Left hindlimb (tissue), 1 donor: Measurements from ENCODE around the gene FAM204A.
A peak's percentile ranks its signal among the peaks of the same experiment; 100 is the strongest.

ENCODE experiments used
- DNase-seq: peaks from one replicate; pipeline ENCODE4 v3.0.0-alpha.2; 2018

FAM204A gene

DNA sequence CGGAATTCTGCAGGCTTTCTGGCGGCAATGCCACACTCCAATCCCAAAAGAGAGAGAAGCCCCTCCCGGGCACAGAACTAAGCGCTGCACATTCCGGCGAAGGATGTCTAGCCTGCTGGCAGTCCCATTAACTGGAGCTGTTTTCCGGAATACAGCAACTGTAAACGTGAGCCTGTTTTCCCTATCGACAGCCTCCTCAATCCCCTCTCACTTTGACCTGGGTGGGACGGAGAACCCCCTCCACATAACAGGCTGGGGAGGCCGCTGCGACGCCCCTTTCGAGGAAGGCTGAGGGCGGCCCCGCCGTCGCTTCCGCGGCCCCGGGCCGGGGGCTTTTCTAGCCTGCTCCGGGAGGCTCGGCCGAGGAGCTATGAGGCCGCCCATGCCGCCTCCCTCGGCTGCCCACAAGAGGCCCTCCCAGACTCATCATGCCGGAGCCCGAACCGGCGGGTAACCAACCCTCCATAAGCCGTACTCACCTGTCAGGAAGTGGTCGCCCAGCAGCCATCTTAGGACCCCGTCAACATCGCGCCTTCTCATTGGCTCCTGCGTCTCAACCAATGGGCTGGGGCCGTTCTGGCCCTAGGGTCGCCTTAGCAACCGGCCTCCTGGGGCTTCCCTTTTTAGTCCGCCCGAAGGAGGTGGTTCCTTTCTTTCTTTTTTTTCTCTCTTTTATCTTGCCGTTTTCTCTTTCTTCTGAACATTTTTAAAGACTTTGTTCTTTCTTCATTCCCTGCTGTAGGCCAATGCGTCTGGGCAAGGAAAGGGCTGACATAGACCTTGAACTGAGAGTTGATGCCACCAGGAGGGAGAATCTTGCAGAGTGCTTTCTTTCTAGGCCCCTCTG lies at the start of gene FAM204A:
FAM204A (minus strand) TSS at position 534 of the 847 bp plus-strand sequence. CDS start 5,909 bp downstream, outside the sequence.
- DNase-seq: peak; percentile 95

GRCh38 chr10:118383699-118384098 lies 41.6 kb upstream of the FAM204A start:
- no peak for DNase-seq

GRCh38 chr10:118383063-118383689 lies 41.1 kb upstream of the FAM204A start:
- no peak for DNase-seq

- DNase-seq: no peak
Measured at GRCh38 chr10:118374404-118374803, 32.3 kb upstream of the FAM204A start.

GRCh38 chr10:118373786-118374185 lies 31.7 kb upstream of the FAM204A start:
- DNase-seq: no peak

DNA sequence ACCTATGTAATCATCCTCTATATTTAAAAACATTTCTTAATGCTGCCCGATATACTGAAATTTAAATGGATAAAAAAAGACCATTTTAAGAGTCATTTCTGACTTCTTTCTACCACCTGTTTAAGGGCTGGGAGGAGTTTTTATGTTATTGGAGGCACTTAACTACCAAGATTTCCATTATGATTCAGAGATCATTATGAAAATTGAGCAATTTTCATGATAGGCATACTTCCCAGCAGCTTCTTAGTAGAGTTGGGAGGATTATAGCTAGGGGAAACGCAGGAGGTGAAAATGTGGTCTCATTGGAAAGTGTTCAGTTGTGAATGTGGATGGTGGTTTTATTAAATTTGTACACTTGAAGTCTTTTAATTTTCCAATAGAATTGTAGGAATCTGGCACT lies 28.4 kb upstream of the FAM204A start:
- no peak for DNase-seq

- DNase-seq: no peak
Measured at GRCh38 chr10:118369641-118370205, 27.6 kb upstream of the FAM204A start.

DNA sequence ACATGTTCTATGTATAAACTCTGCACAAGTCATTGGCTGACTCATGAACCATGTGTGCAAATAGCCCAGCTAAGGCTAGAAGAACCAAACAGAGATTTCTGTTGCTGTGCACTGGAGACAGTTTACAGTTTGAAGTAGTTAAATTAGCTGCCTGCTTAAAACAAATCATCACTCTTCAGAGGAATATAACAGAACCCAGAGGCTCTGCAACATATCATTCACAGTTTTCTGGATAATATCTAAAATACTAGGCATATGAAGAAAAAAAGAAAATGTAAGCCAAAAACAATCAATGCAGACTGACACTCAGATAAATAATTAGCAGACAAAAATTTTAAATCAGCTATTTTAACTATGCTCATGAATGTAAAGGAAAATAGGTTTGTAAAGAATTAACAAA lies 23.6 kb upstream of the FAM204A start:
- no peak for DNase-seq

- no peak for DNase-seq
Measured at GRCh38 chr10:118362103-118362502, 20.0 kb upstream of the FAM204A start.

DNA sequence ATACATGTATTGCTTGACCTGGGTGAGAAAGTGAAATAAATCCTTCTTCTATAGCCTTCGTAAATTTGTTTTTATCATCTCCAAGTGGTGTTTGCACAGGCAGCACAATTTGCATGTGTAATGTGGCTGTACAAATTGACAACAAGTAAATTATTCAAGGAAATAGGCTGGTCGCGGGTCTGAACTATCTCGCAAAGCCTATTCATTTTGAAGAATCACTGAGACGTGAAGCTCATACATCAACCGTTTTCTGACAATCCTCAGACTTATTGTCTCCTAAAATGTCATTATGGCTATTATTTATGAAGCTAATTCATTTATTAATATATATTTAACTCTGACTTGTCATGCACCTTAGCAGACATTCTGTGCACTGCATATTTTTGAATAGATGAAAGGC lies 16.2 kb upstream of the FAM204A start:
- DNase-seq: no peak

DNA sequence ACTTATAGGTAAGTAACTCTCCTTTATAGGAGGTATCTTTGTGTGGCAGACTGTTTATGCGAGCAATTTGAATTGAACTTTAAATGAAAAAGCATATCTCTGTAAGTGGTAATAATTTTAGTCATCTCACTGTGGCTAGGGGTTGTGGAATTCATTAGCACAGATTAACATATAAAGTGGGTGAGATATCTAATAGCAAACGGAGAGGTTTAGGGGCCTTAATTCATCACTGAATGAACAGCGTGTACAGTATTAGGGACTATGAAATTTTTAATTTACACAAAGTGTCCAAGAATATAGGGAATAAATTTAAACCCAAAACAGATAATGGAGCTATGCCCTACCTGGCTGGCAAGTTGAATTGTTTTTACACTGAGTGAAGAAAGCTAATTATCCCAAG lies 15.7 kb upstream of the FAM204A start:
- DNase-seq: no peak

DNA sequence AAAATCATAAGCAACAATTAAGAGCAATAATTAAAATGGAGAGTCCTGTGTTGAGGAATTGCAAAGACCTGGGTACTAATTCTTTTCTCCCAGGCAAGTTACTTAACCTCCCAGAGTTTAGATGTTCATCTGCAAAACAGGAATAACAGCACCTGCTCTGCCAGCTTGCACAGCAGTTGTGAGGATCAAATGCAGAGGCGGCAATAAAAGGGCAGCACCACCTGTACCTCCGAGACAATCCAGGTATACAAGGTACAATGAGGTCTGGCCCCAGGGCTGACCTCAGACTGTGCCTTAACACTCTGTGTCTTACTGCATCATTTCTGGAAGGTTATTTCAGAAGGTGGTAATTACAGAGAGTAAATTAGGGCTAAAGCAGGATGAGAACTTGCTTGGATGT lies 14.5 kb upstream of the FAM204A start:
- DNase-seq: no peak

DNA sequence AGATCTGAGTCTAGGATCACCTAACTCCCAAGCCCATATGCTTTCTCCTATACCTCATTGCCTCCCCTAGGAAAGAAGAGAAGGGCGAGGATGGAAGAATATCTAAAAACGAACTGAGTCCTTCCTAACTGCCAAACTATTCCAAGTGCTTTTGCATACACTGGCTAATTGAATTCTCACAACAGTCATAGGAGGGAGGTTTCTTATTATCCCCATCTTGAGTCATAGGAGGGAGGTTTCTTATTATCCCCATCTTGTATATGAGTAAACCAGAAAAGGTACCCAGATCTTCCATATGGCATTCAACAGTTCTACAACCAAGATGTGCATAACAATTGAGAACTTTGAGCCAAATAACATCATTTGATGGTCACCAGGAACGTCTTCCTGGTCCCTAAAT lies 13.1 kb upstream of the FAM204A start:
- DNase-seq: no peak

GRCh38 chr10:118349235-118349634 lies 7.1 kb upstream of the FAM204A start:
- no peak for DNase-seq

DNA sequence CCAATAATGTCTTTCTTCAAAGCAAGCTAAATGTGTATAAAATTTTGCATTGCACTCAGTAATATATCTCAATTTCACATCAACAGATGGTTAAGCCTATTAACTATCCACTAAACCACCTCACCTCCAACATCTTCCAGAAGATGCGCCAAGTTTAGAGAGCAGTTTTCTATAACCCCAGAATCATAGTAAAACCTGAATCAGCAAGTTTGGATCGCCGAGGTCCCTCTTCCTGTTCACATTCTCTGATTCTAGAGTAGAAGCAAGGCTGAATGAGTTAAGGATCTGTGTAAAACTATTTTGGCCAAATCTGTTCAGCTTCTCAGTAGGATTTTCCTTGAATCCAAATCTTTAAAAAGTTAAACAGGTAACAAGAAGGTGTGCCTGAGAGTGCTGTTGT lies 1.4 kb upstream of the FAM204A start:
- no peak for DNase-seq

DNA sequence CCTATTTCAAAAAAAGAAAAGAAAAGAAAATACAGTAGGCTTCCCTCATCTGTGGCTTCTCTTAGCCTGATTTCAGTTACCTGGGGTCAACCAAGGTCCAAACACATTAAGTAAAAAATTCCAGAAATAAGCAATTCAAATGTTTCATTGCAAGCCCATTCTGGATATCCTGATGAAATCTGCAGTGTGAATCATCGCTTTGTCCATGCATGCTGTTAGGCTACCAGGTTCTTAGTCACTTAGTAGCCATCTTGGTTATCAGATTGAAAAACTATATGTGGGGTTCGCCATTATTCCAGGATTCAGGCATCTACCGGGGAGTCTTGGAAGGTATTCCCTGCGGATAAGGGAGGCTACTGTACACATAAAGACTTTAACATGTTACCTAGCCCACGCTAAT lies 991 bp upstream of the FAM204A start:
- DNase-seq: no peak

GRCh38 chr10:118342638-118343020 lies 505 bp upstream of the FAM204A start:
- DNase-seq: no peak

DNA sequence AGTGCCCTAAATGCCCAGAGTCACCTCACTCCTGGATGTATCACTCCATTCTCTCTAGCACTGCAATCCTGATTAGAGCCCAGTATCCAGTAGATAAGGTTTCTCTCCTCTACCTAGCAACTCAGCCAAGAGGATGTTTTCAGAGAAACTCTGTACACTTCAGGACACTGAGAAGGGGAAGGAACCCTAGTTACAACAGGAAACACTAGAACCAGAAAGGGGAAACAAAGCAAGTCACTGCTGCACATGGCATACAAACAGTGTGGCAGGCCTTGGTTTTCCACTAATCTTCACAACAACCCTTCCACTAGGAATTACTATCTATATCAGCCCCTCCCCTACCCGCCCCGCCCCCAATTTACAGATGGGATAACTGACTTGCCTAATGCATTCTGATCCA lies 1.6 kb downstream of the FAM204A start:
- DNase-seq: no peak

DNA sequence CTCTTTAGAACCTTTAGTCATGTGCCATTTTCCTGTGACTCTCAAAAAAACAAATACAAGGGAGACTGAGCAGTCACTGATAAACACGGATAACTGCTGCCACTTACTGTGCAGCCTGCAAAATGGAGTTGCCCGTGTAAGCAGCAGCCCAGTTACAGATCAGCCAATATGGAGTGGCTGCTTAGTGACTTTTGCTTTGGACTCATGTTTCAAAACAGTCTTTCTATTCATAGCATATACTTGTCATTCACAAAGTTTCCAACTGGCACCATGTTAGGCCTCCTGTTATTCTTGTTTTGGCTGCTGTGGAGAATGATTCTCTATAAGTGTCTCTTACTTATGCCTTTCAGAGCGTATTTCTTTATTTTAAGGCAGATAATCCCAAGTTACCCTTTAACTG lies 3.0 kb downstream of the FAM204A start:
- DNase-seq: no peak

GRCh38 chr10:118337356-118337755 lies 4.8 kb downstream of the FAM204A start:
- DNase-seq: no peak

GRCh38 chr10:118333871-118334270 lies 8.3 kb downstream of the FAM204A start:
- DNase-seq: no peak

DNA sequence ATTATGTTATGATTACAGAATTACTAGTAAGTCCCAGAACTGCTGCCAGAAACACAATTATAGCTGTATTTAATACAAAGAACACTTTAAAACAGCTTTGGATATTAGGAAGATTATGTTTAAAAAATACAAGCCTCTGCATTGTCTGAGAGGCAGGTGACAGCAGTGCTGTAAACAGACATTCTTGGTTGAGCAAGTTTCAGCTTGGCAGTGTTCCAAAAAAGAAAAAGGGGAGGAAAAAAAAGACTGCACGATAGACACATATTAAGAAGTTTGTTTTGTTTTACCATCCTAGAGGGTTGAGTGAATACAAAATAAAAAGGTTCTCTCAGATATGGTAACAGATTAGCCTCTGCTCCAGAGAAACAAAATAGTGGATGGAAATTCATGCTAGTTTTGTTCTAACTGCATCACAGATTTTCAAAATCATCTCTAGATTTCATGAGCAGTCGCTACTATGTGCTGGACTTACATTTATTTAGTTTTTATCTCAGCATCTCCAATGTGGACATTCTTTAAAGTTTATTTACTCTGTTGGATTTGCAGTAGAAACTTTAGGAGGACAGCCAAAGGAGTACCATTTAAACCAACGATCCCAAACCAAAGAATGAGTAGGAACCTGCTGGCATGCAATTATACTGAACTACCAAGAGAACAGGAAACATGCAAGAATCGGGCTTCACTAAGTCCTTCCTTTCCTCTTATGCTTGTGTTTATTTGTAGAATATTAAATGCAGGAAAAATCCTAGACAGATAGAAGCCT lies 9.0 kb downstream of the FAM204A start:
- DNase-seq: no peak

DNA sequence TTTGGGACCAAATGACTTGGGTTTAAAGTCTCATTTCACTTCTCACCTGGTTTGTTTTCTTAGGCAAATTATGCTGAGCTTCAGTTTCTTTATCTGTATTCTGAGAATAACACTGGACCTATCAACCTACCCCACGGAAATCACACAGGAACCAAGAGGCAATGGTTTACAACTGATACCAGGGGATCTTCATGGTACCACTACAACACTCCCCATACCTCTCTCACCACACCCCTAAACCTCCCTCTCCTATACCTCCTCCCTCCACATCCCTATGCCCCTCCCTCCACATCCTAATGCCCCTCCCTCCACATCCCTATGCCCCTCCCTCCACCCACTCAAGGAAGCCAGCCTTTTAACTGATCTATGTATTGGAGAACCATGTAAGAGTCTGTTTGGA lies 9.9 kb downstream of the FAM204A start:
- no peak for DNase-seq
